B cell (primary cell): Measurements from ENCODE around the gene AKAP6. TPM values are rescaled to one million over a fixed set of nuclear protein-coding genes. Genes with fewer than 3 reads are reported as not detected.

Source experiments
- ATAC-seq: fragments of 200-7000 bp; cut with Tn5 transposase; one replicate; pipeline ENCODE4 v1.10.0; 2021; ENCODE audit warnings: low read depth, mild to moderate bottlenecking, moderate number of reproducible peaks, moderate library complexity
- CTCF ChIA-PET: fragments of 350-600 bp; sonication (Branson Sonifier 250); formaldehyde crosslinking; loops from one replicate; lab custom pipeline; 2021; ENCODE audit warnings: antibody characterized with exemption, inconsistent platforms; lab: Charles Lee
- POLR2A ChIA-PET: fragments of 350-600 bp; sonication (Branson Sonifier 250); formaldehyde crosslinking; loops from one replicate; lab custom pipeline; 2021; ENCODE audit warnings: antibody characterized with exemption; lab: Charles Lee
- DNase-seq: peaks from one replicate; pipeline ENCODE4 v3.0.0; 2013
- H2AFZ ChIP-seq: 2 replicates; pipeline ENCODE4 v1.6.1; 2012; ENCODE audit warnings: mild to moderate bottlenecking, low read depth, low read length; ENCODE audit not compliant: insufficient read depth, poor library complexity, severe bottlenecking
- H3K27ac ChIP-seq, 2 donors: 1 replicate in 1 of 2; 2 replicates in 1 of 2; pipeline ENCODE4 v1.5.1; 2012 to 2013; ENCODE audit warnings: low read length in 2 of 2, mild to moderate bottlenecking in 2 of 2, moderate library complexity in 1 of 2
- H3K27me3 ChIP-seq, 4 experiments: fragments of 200-600 bp in 1 of 4; sonication (generic) in 1 of 4; replicated peaks in 1 of 4; 1 replicate in 2 of 4; 2 replicates in 2 of 4; pipeline versions ENCODE4 v1.6.1 to v1.7.0; 2013 to 2016; ENCODE audit warnings: low read length in 3 of 4, mild to moderate bottlenecking in 2 of 4, mixed read lengths in 1 of 4, moderate library complexity in 1 of 4; ENCODE audit not compliant: insufficient read depth in 4 of 4, control insufficient read depth in 3 of 4; ENCODE audit errors: control extremely low read depth in 1 of 4
- H3K36me3 ChIP-seq, 2 experiments: replicated peaks in 1 of 2; 1 replicate in 1 of 2; 2 replicates in 1 of 2; pipeline versions ENCODE4 v1.6.1 to v1.7.1; 2013; ENCODE audit warnings: low read length in 1 of 2; ENCODE audit not compliant: insufficient read depth in 2 of 2, control insufficient read depth in 1 of 2; ENCODE audit errors: control extremely low read depth in 1 of 2, extremely low read depth in 1 of 2
- H3K4me1 ChIP-seq, 2 donors: fragments of 200-600 bp in 1 of 2; sonication (generic) in 1 of 2; 1 replicate in 1 of 2; 2 replicates in 1 of 2; pipeline versions ENCODE4 v1.5.1 to v1.6.1; 2013 to 2017; ENCODE audit warnings: low read length in 2 of 2; ENCODE audit not compliant: control insufficient read depth in 2 of 2, insufficient read depth in 2 of 2
- H3K4me2 ChIP-seq: replicated peaks from 2 replicates; pipeline ENCODE3; 2012; ENCODE audit warnings: mild to moderate bottlenecking, low read depth, low read length; ENCODE audit not compliant: poor library complexity, severe bottlenecking
- H3K4me3 ChIP-seq, 5 experiments: fragments of 200-600 bp in 1 of 5; sonication (generic) in 1 of 5; 1 replicate in 3 of 5; 2 replicates in 2 of 5; pipeline versions ENCODE4 v1.5.1 to v1.7.0; 2011 to 2016; ENCODE audit warnings: low read length in 4 of 5, mild to moderate bottlenecking in 4 of 5, low read depth in 2 of 5, control low read depth in 1 of 5, moderate library complexity in 1 of 5; ENCODE audit not compliant: insufficient read depth in 1 of 5; ENCODE audit errors: control extremely low read depth in 1 of 5, extremely low read depth in 1 of 5
- H3K79me2 ChIP-seq: fragments of 200-600 bp; sonication (generic); one replicate; pipeline ENCODE4 v1.6.0; 2016; ENCODE audit warnings: low read length; ENCODE audit not compliant: control insufficient read depth, insufficient read depth
- H3K9ac ChIP-seq: fragments of 200-600 bp; sonication (generic); 2 replicates; pipeline ENCODE4 v1.6.1; 2017; ENCODE audit warnings: mild to moderate bottlenecking, low read length, moderate library complexity
- H3K9me3 ChIP-seq, 3 donors: one replicate each; pipeline versions ENCODE4 v1.6.1 to v1.7.1; 2013; ENCODE audit warnings: low read length in 2 of 3; ENCODE audit not compliant: control insufficient read depth in 2 of 3, insufficient read depth in 1 of 3; ENCODE audit errors: control extremely low read depth in 1 of 3
- H4K20me1 ChIP-seq: 2 replicates; pipeline ENCODE4 v1.6.0; 2012; ENCODE audit warnings: mild to moderate bottlenecking, low read length; ENCODE audit not compliant: insufficient read depth, control insufficient read depth, poor library complexity, severe bottlenecking
- H3K27ac Mint-ChIP-seq: one replicate; pipeline ENCODE4 v1.8.0; 2021; ENCODE audit warnings: mixed read lengths
- H3K27me3 Mint-ChIP-seq: one replicate; pipeline ENCODE4 v1.8.0; 2021; ENCODE audit warnings: mixed read lengths
- H3K4me1 Mint-ChIP-seq: one replicate; pipeline ENCODE4 v1.8.0; 2021; ENCODE audit warnings: mixed read lengths
- H3K4me3 Mint-ChIP-seq: one replicate; pipeline ENCODE4 v1.8.0; 2021; ENCODE audit warnings: mixed read lengths
- H3K9me3 Mint-ChIP-seq: one replicate; pipeline ENCODE4 v1.8.0; 2022; ENCODE audit warnings: mixed read lengths; ENCODE audit not compliant: insufficient read depth
- CTCF ChIP-seq: fragments of 200-600 bp; IDR thresholded peaks from one replicate; pipeline ENCODE4 v1.8.0; 2022; ENCODE audit warnings: antibody characterized with exemption, mild to moderate bottlenecking
- EZH2 ChIP-seq: IDR thresholded peaks from 2 replicates; pipeline ENCODE4 v1.6.1; 2012; ENCODE audit warnings: borderline replicate concordance, low read depth, mild to moderate bottlenecking, moderate library complexity, low read length; ENCODE audit not compliant: insufficient read depth, poor library complexity, severe bottlenecking
- WGBS: methylation state at CpG from one replicate; pipeline ENCODE4 v1.1.5; 2013; ENCODE audit warnings: missing lambda C conversion rate; ENCODE audit not compliant: insufficient coverage; 5-methylcytosine and 5-hydroxymethylcytosine counted together
- intact Hi-C: fragments of 100-400 bp; cut with micrococcal nuclease; formaldehyde crosslinking; loops from one replicate; pipeline ENCODE4 v1.10.0; 2022
- polyA plus RNA-seq: library from polyadenylated mRNA; depleted of rRNA; stranded (reverse); fragments of >200 nt; gene quantifications from 2 replicates; pipeline ENCODE4 v1.2.3, GENCODE V29; 2012
- total RNA-seq, 2 donors: library from RNA; stranded (reverse); fragments of 120-200 nt in 1 of 2; gene quantifications; 1 replicate in 1 of 2; 2 replicates in 1 of 2; pipeline versions ENCODE4 v1.2.3 to v1.2.4, GENCODE V29; 2013 to 2022

The AKAP6 gene
- total and polyA plus RNA-seq, 2 donors (not counting 1 experiment from before 2014, with no cell fraction given), result 1.4 to 2.8 TPM

- Histone ChIP-seq H3K4me1 (no peaks in the 10 kb centered on the region), H3K4me3 (no peak overlapping the region), H3K79me2 (no peaks in the 10 kb centered on the region), H3K36me3 (no peaks in the 10 kb centered on the region), H3K9me3 (no peaks in the 10 kb centered on the region), H3K27ac (no peak overlapping the region), H3K27me3 (no peaks in the 10 kb centered on the region), H3K4me2 (no peak overlapping the region), H3K9ac (no peak overlapping the region), H2AFZ (no peak overlapping the region), H4K20me1 (no peaks in the 10 kb centered on the region)
- Mint-ChIP-seq H3K4me3 (no peak overlapping the region), H3K27ac (no peak overlapping the region), H3K27me3 (no peaks in the 10 kb centered on the region), H3K9me3 (no peaks in the 10 kb centered on the region), H3K4me1 (no peaks in the 10 kb centered on the region)
- no peak for DNase-seq
- TF ChIP-seq EZH2, result no peak
- no CpG with 5 or more reads among the region's 3 CpGs for WGBS
- CTCF ChIA-PET, result no interaction called here
- ATAC-seq, result no peak
- intact Hi-C loops, result no loop called here
- POLR2A ChIA-PET, result no interaction called here
Measured at GRCh38 chr14:32633224-32633859, 304.2 kb downstream of the AKAP6 start.

DNA sequence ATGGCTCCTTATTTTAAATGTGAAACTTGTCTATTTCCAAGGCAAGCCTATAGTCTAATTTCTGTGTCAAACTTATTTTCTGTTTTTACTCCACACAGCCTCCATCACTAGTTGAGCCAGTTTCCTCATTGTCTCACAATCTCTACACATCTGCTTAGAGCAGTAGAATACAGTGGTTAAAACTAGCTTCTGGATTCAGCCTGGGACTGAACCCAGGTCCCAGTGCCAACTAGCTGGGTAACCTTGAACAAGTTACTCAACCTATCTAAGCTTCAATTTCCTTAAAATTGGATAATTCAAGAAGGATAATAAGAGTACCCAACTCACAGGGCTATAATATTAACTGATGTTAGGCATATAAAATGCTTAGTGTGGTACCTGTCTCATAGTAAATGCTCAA lies 304.8 kb downstream of the AKAP6 start:
- H2AFZ ChIP-seq, result no peak overlapping the region
- H3K4me2 ChIP-seq, result no peak overlapping the region
- Mint-ChIP-seq H3K9me3 (no peaks in the 10 kb centered on the region), H3K4me1 (no peaks in the 10 kb centered on the region), H3K4me3 (no peak overlapping the region), H3K27me3 (no peaks in the 10 kb centered on the region), H3K27ac (no peak overlapping the region)
- intact Hi-C loops, result no loop called here
- POLR2A ChIA-PET, result no interaction called here
- no peak overlapping the region for H3K9ac ChIP-seq
- no peaks in the 10 kb centered on the region for H3K79me2 ChIP-seq
- no peak overlapping the region for H3K4me3 ChIP-seq
- TF ChIP-seq EZH2, result no peak
- TF ChIP-seq CTCF, result no peak
- no peak for DNase-seq
- H3K36me3 ChIP-seq, result no peaks in the 10 kb centered on the region
- no peak for ATAC-seq
- no peaks in the 10 kb centered on the region for H3K4me1 ChIP-seq
- CTCF ChIA-PET, result no interaction called here
- no peak overlapping the region for H3K27ac ChIP-seq
- H4K20me1 ChIP-seq, result no peaks in the 10 kb centered on the region
- H3K9me3 ChIP-seq, result no peaks in the 10 kb centered on the region
- no peaks in the 10 kb centered on the region for H3K27me3 ChIP-seq
